M059J (cell line): ENCODE results near the gene S100Z. TPM values are rescaled to one million over a fixed set of nuclear protein-coding genes. Genes with fewer than 3 reads are reported as not detected.

Experiments used
- DNase-seq: peaks from one replicate; pipeline ENCODE4 v3.0.0-alpha.2; 2012; ENCODE audit warnings: low read depth
- total RNA-seq: library from RNA; depleted of rRNA; stranded (reverse); fragments of >200 nt; shearing (Covaris generic); gene quantifications from 2 replicates; pipeline ENCODE4 v1.2.3, GENCODE V29; 2014; rRNA removed

The S100Z gene
- total RNA-seq, 1 experiment from 2014 or later, result not detected

DNA sequence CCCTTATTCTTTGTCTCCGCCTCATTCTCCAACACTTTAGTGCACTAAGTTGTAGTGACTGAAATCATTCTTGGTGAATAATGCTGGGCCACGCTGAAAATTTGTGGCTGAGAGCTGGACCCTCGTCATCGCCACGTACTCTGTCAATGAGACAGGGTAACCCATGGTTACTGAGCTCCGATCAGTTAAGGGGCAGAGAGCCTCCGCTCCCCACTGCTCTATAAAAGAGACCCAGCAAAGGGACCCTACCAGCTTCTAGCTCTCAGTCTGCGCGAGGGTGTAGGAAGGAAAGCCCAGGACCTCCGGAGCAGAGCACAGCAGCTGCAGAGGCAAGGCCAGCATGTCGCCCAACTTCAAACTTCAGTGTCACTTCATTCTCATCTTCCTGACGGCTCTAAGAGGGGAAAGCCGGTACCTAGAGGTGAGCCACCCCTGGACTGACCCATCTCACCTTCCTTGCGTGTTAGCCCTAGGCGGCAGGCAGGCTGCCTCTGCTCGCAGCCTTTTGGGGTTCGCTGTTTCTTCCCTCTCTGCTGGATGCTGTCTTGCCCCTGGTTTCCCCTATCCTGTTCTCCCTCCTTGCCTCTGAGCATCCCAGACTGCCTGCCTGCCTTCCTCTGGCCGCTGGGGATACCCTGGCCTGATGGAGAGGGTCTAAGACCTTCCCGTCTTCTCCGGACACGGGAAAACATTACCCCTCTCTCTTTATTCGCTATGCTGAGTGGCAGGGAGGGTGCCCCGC, 103.2 kb downstream of the S100Z start, which contains the start of gene CRHBP:
Gene CRHBP, plus strand, starts transcription at position 251 of the 742 bp plus-strand sequence. Its CDS starts 90 bp downstream, at position 341.
- no peak for DNase-seq

DNA sequence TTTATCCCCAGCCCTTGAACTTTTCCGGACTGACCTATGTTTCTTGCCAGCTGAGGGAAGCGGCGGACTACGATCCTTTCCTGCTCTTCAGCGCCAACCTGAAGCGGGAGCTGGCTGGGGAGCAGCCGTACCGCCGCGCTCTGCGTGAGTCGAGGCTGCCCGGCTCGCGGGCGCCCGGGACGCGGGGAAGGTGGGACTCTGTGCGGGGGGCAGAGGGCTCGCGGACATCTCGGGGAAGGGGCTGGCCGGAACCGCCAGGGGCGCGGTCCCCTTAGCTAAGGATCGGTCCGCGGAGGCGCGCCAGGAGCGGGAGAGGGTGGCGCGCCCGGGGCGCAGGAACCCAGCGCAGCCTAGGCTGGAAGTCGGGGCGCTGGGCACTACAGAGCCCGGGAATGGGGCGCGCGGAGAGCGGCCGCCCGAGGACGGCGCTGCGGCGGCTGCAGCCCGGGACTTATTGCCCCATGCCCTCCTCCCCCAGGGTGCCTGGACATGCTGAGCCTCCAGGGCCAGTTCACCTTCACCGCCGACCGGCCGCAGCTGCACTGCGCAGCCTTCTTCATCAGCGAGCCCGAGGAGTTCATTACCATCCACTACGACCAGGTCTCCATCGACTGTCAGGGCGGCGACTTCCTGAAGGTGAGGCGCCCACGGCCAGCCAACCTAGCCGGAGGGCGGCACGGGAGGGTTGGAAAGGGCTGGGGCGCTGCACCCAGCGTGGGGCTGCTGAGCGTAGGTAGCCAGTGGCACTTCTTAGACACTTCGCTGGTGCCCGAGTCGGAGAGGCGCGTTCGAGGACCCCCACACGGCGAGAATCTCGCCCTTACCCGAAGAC, 104.0 kb downstream of the S100Z start:
- peak; percentile 11 for DNase-seq

DNA sequence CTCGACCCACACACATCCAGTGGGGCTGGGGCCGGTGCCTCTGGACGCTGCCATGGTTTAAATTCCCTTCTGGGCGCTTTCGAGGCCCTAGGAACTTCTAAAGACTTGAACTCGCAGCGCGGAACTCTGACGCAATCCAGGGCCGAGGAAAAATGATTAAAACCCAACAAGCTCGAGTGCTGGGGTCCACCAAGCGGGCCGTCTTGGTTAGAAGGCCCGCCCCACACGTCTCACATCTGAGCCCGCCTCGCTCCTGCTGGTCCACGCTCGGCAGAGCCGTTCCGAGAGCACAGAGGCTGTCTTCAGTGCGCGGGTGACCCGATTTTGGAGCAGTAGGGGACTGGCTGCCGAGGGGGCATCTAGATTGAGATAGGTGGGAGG, 104.6 kb downstream of the S100Z start:
- no peak for DNase-seq

DNA sequence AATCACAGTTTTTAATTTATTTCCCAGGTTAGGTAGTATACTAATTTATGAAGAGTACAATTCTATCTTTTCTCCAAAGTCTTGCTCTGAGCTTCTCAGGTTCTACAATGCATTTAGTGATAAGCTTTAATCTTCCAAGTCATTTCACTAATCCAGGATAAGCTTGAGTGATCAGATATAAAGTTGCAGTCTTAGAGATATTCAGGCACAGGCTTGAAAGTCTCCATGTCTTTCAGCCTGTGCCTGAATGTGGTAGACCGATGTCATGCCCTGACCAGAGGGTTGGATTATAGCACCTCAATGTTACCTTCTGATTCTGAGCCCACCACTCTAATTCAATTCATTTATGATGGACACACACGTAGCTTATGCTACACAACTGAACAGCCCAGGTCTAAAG, 106.2 kb downstream of the S100Z start:
- DNase-seq, result no peak

DNA sequence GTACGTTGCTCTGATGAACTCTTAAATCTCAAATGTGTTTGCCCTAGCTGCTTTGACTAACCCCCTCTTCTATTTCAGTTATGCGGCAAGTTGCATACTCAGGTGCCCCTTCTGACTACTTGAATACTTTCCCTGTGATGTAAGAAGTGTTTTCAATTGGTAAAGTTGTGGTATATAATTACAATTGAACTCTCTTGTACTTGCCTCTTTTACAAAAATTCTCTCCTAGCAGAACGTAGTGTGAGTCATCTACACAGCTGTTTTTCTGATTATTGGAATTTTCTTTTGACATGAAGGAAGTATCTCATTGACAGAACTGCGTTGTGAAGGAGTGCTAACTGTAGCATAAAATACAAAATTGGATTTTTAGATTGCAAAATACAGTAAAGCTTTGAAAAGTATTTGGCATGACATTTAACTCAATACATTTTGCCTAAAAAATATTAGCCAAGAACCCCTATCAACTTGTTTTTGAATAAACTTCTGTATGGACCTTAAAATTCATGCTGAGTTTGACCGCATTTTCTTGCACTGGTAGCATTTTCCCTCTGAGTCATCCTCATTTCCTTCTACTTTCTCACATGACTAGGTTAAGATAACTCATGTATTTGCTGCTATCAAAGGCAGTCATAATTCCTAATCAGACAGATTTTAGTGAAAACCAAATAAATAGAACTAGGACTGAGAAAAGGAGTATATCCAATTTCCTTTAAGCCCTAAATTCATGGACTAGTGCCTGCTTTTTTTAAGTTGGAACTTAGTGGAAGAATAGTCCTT, 109.4 kb downstream of the S100Z start:
- DNase-seq, result peak; percentile 81

DNA sequence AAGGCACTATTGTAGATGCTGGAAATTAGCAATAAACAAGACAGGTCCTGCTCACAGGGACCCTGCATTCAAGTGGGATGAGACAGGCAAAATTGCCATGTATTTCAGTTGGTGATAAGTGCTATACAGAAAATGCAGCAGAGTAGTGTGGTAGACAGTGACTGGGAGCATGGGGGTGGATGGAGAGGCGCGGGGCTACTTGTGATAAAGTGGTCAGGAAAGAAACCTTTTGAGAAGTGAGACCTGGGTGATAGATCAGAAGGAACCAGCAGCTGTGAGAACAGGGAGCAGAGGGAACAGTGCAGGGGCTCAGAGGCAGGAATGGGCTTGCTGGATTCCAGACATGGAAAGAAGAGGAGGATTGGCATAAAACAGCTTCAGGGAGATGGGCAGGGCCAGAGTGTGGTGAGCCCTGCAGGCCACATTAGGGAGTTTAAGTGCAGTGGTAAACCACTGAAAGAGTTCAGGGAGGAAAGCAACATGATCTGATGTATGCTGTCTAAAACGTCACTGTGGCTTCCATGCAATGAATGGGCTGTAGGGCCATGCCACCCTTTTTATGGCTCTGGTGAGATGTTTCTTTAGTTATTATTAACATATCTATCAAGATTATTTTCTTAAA, 110.3 kb downstream of the S100Z start:
- peak; percentile 87 for DNase-seq

DNA sequence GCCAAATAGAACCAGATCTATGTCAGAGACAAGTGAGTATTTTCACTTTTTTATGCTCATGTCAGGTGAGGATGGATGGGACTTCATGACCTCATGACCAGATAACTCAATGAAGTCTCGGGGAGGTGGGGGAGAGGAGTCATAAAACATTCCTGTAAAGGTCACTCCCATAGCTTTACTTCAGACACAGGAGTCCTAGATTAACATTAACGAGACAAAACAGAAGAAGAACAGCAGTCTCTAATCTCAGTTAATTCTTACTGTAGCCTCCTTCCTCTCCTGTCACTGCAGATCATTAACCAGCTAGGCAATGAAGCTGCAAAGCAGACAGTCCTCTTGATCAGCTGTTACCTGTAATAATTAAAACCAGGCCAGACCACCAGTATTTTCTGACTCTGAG, 114.2 kb downstream of the S100Z start:
- no peak for DNase-seq

Other genes with a start within 250 kb of the S100Z start
- 4.9 and 5.2 TPM in 2 replicates for gene F2RL2, start 226.6 kb upstream of the S100Z start, total RNA-seq
- 91.4 and 128 TPM in 2 replicates for gene F2R, start 133.9 kb upstream of the S100Z start, total RNA-seq
- 118 and 125 TPM in 2 replicates for gene F2RL1, start 31.0 kb upstream of the S100Z start, total RNA-seq
- gene CRHBP, start 103.0 kb downstream of the S100Z start, total RNA-seq, result not detected in 2 replicates
- gene AGGF1, start 180.4 kb downstream of the S100Z start, total RNA-seq, result 19.2 and 24.2 TPM in 2 replicates
- 0.64 and 0.99 TPM in 2 replicates for gene ZBED3, start 237.3 kb downstream of the S100Z start, total RNA-seq